H1 (cell line): ENCODE measurements around the gene RIN3. TPM values are rescaled to one million over a fixed set of nuclear protein-coding genes. Genes with fewer than 3 reads are reported as not detected.

Experiments used
- CTCF ChIA-PET: fragments of 300-600 bp; sonication (Branson Sonifier 250); formaldehyde crosslinking; loops from one replicate; lab custom pipeline; 2021; ENCODE audit not compliant: partially characterized antibody; lab: Charles Lee
- POLR2A ChIA-PET: fragments of 300-600 bp; sonication (Branson Sonifier 250); formaldehyde crosslinking; loops from one replicate; lab custom pipeline; 2021; ENCODE audit warnings: inconsistent platforms; ENCODE audit not compliant: partially characterized antibody; lab: Charles Lee
- DNase-seq, 2 experiments: peaks; one replicate each; pipeline versions ENCODE4 v3.0.0 to v3.0.0-alpha.2; 2010 to 2022; ENCODE audit warnings: low spot score in 2 of 2, low read depth in 1 of 2, mixed read lengths in 1 of 2
- FAIRE-seq: peaks from 2 replicates; lab custom pipeline; 2011; peaks lifted over from hg19 to GRCh38; lab: Jason Lieb, UNC
- H2AFZ ChIP-seq: 2 replicates; pipeline ENCODE4 v1.8.1; 2012; ENCODE audit warnings: low read length, inconsistent platforms
- H2AK5ac ChIP-seq: 2 replicates; pipeline ENCODE4 v1.6.1; 2013; ENCODE audit warnings: low read depth, low read length
- H2BK120ac ChIP-seq: replicated peaks from 2 replicates; pipeline ENCODE3; 2013; ENCODE audit warnings: low read depth, low read length, inconsistent platforms
- H2BK12ac ChIP-seq: 2 replicates; pipeline ENCODE4 v1.6.1; 2013; ENCODE audit warnings: low read depth, low read length
- H2BK15ac ChIP-seq: 2 replicates; pipeline ENCODE4 v1.6.1; 2013; ENCODE audit warnings: low read length
- H2BK20ac ChIP-seq: 2 replicates; pipeline ENCODE4 v1.6.1; 2013; ENCODE audit warnings: low read length
- H2BK5ac ChIP-seq: 2 replicates; pipeline ENCODE4 v1.6.1; 2013; ENCODE audit warnings: low read depth, low read length
- H3K14ac ChIP-seq: 2 replicates; pipeline ENCODE4 v1.6.1; 2013; ENCODE audit warnings: inconsistent platforms; ENCODE audit not compliant: insufficient read length
- H3K18ac ChIP-seq: 2 replicates; pipeline ENCODE4 v1.6.1; 2013; ENCODE audit warnings: low read length; ENCODE audit errors: extremely low read depth
- H3K23ac ChIP-seq: 2 replicates; pipeline ENCODE4 v1.6.1; 2013; ENCODE audit warnings: inconsistent platforms; ENCODE audit not compliant: insufficient read length
- H3K23me2 ChIP-seq: 2 replicates; pipeline ENCODE4 v1.6.1; 2013; ENCODE audit warnings: low read depth, low read length
- H3K27ac ChIP-seq: 2 replicates; pipeline ENCODE4 v1.6.1; 2011; ENCODE audit warnings: low read depth, low read length, inconsistent platforms
- H3K27me3 ChIP-seq, 4 experiments: replicated peaks in 1 of 4; 1 replicate in 1 of 4; 2 replicates in 3 of 4; pipeline versions ENCODE4 v1.6.1 to v1.8.1; 2011 to 2013; ENCODE audit warnings: low read length in 3 of 4, mild to moderate bottlenecking in 3 of 4, inconsistent platforms in 2 of 4, mixed read lengths in 2 of 4, moderate library complexity in 1 of 4; ENCODE audit not compliant: control insufficient read depth in 3 of 4, insufficient read depth in 3 of 4; ENCODE audit errors: extremely low read depth in 1 of 4
- H3K36me3 ChIP-seq, 4 experiments: 2 replicates each; pipeline versions ENCODE4 v1.6.1 to v1.8.1; 2011 to 2013; ENCODE audit warnings: mild to moderate bottlenecking in 4 of 4, low read length in 3 of 4, moderate library complexity in 2 of 4, control low read depth in 1 of 4, inconsistent platforms in 1 of 4; ENCODE audit not compliant: insufficient read depth in 4 of 4, control insufficient read depth in 2 of 4
- H3K4ac ChIP-seq: replicated peaks from 2 replicates; pipeline ENCODE3; 2013; ENCODE audit warnings: low read length, low read depth, mixed read lengths, inconsistent platforms; ENCODE audit not compliant: insufficient read length
- H3K4me1 ChIP-seq, 4 experiments: replicated peaks in 1 of 4; 1 replicate in 1 of 4; 2 replicates in 3 of 4; pipeline versions ENCODE4 v1.6.1 to v1.8.1; 2011 to 2013; ENCODE audit warnings: low read length in 3 of 4, inconsistent platforms in 2 of 4, mixed read lengths in 1 of 4; ENCODE audit not compliant: insufficient read depth in 4 of 4, control insufficient read depth in 3 of 4
- H3K4me2 ChIP-seq, 2 experiments: 2 replicates each; pipeline versions ENCODE4 v1.6.1 to v1.8.1; 2011 to 2013; ENCODE audit warnings: low read depth in 2 of 2, low read length in 2 of 2, control low read depth in 1 of 2, inconsistent platforms in 1 of 2, mild to moderate bottlenecking in 1 of 2; ENCODE audit not compliant: insufficient read depth in 1 of 2
- H3K4me3 ChIP-seq, 4 experiments: fragments of 200-600, 300-600 bp in 1 of 4; sonication (generic), shearing (Covaris generic), sonication (Bioruptor Twin) in 1 of 4; 2 replicates each; pipeline versions ENCODE4 v1.5.1 to v1.8.1; 2011 to 2016; ENCODE audit warnings: low read length in 4 of 4, low read depth in 3 of 4, control low read depth in 2 of 4, inconsistent platforms in 2 of 4, mild to moderate bottlenecking in 2 of 4, mixed read lengths in 1 of 4, moderate library complexity in 1 of 4; ENCODE audit not compliant: insufficient read depth in 2 of 4; ENCODE audit errors: extremely low read depth in 1 of 4
- H3K56ac ChIP-seq: replicated peaks from 2 replicates; pipeline ENCODE3; 2013; ENCODE audit warnings: low read depth, mild to moderate bottlenecking, mixed read lengths, low read length, inconsistent platforms; ENCODE audit not compliant: insufficient read length
- H3K79me1 ChIP-seq: 2 replicates; pipeline ENCODE4 v1.6.1; 2013; ENCODE audit warnings: low read depth, low read length, control low read depth
- H3K79me2 ChIP-seq, 2 experiments: 2 replicates each; pipeline versions ENCODE4 v1.6.1 to v1.8.1; 2012 to 2013; ENCODE audit warnings: low read length in 2 of 2, mild to moderate bottlenecking in 2 of 2, inconsistent platforms in 1 of 2; ENCODE audit not compliant: insufficient read depth in 2 of 2, control insufficient read depth in 1 of 2
- H3K9ac ChIP-seq, 4 experiments: replicated peaks in 1 of 4; 1 replicate in 1 of 4; 2 replicates in 3 of 4; pipeline versions ENCODE4 v1.6.1 to v1.8.1; 2011 to 2013; ENCODE audit warnings: low read depth in 3 of 4, low read length in 3 of 4, control low read depth in 2 of 4, mild to moderate bottlenecking in 2 of 4, moderate library complexity in 2 of 4, inconsistent platforms in 1 of 4; ENCODE audit errors: extremely low read depth in 1 of 4
- H3K9me3 ChIP-seq, 2 experiments: 2 replicates each; pipeline versions ENCODE4 v1.6.1 to v1.8.1; 2012 to 2013; ENCODE audit warnings: mild to moderate bottlenecking in 2 of 2, moderate library complexity in 2 of 2, control low read depth in 1 of 2, inconsistent platforms in 1 of 2, low read depth in 1 of 2, low read length in 1 of 2, mixed read lengths in 1 of 2; ENCODE audit not compliant: insufficient read depth in 2 of 2
- H4K20me1 ChIP-seq, 2 experiments: replicated peaks in 1 of 2; 2 replicates each; pipeline versions ENCODE3 to v1.8.1; 2011 to 2013; ENCODE audit warnings: inconsistent platforms in 2 of 2, low read length in 2 of 2, mild to moderate bottlenecking in 1 of 2; ENCODE audit not compliant: insufficient read depth in 2 of 2, control insufficient read depth in 1 of 2
- H4K5ac ChIP-seq: 2 replicates; pipeline ENCODE4 v1.6.1; 2013; ENCODE audit warnings: low read length, low read depth, mixed read lengths, inconsistent platforms; ENCODE audit not compliant: insufficient read length
- H4K8ac ChIP-seq: 2 replicates; pipeline ENCODE4 v1.8.0; 2013; ENCODE audit warnings: mild to moderate bottlenecking, moderate library complexity, low read length, inconsistent platforms; ENCODE audit not compliant: insufficient read depth; ENCODE audit errors: extremely low read depth
- H4K91ac ChIP-seq: replicated peaks from 2 replicates; pipeline ENCODE3; 2013; ENCODE audit warnings: low read length, mixed read lengths, inconsistent platforms; ENCODE audit not compliant: insufficient read length
- PHF8 ChIP-seq: fragments of 200-600 bp; sonication (generic); conservative IDR thresholded peaks from 2 replicates; pipeline ENCODE4 v1.7.1; 2012; ENCODE audit warnings: low read depth, mild to moderate bottlenecking, inconsistent platforms, low read length, moderate library complexity
- RXRA ChIP-seq: IDR thresholded peaks from 2 replicates; pipeline ENCODE4 v1.6.1; 2011; ENCODE audit warnings: low read depth, mild to moderate bottlenecking, low read length, moderate library complexity; ENCODE audit not compliant: insufficient read depth
- WGBS, 2 experiments: shearing (Covaris generic) in 1 of 2; methylation state at CpG; one replicate each; pipeline versions ENCODE4 v1.1.6 to v1.1.7; 2013 to 2015; ENCODE audit warnings: low lambda C conversion rate in 2 of 2, mixed read lengths in 2 of 2, inconsistent platforms in 1 of 2, low coverage in 1 of 2, missing lambda C conversion rate in 1 of 2; ENCODE audit not compliant: insufficient replicate concordance in 2 of 2, insufficient coverage in 1 of 2, insufficient read length in 1 of 2; ENCODE audit errors: extremely low coverage in 1 of 2, missing lambda C conversion rate in 1 of 2; 5-methylcytosine and 5-hydroxymethylcytosine counted together
- polyA plus RNA-seq, 7 experiments: library from polyadenylated mRNA; depleted of rRNA in 3 of 7; stranded (reverse) in 5 of 7; unstranded in 2 of 7; fragments of >200 nt in 5 of 7; fragments of 200-250 nt in 2 of 7; gene quantifications; 1 replicate in 5 of 7; 2 replicates in 1 of 7; 4 replicates in 1 of 7; pipeline versions ENCODE4 v1.2.1 to v1.2.3, GENCODE V29; 2011 to 2013; ENCODE audit warnings: missing spikeins in 2 of 7, mixed read lengths in 2 of 7
- total RNA-seq: library from RNA; stranded (reverse); fragmentation: NEBNext Ultra II Directional; extraction: Animal tissue kit (Norgen Biotek cat#: 25700); gene quantifications from 2 replicates; pipeline ENCODE4 v1.2.1, GENCODE V29; 2021
- TF ChIP-seq, protein P1 (sequence below): IDR thresholded peaks from 2 replicates; pipeline ENCODE4 v1.6.1; 2011; ENCODE audit warnings: low read length, improper control_type of control experiment

The RIN3 gene
- total and polyA plus RNA-seq, 2 of the 8 experiments (the other 6 are each of a cell fraction or from before 2014, with no cell fraction given) = 0.59 to 1.5 TPM

DNA sequence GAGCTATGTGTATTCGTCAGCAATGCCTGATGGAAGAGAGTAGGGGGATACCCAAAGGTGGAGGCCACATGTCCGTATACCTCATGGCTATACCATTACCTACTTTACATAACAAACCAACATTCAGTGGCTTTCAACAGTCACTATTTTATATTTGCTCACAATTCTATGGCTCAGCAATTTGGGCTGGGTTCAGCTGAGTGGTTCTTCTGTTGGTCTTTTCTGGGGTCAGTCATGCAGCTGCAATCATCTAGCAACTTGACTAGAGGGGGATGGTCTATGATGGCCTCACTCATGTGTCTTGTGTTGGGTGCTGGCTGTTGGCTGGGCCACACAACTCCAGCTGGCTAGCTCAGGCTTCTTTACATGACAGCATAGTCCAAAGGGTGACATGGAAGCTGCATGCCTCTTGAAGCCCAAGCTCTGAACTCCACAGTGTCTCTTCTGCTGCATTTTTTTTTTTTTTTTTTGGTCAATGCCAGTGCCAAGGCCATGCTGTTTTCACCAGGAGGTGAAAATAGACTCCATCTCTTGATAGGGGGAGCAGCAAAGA, 53.7 kb downstream of the RIN3 start:
- WGBS, 2 experiments = 81% methylated on average over 2 of the region's 2 CpGs; no CpG with 5 or more reads in 1 of the 2 experiments
- POLR2A ChIA-PET = no interaction called here
- no peaks in the 10 kb centered on the region for H3K79me1 ChIP-seq

More for the DNA sequence above, 53.7 kb downstream of the RIN3 start:
- Histone ChIP-seq H4K8ac (no peak overlapping the region), H2AFZ (no peak overlapping the region), H3K18ac (no peak overlapping the region), H3K27me3 (no peaks in the 10 kb centered on the region), H3K9me3 (no peaks in the 10 kb centered on the region; a peak in 1 of 4 replicates), H3K79me2 (no peaks in the 10 kb centered on the region), H3K14ac (no peak overlapping the region), H3K23me2 (no peaks in the 10 kb centered on the region), H3K4me2 (no peak overlapping the region), H4K20me1 (no peaks in the 10 kb centered on the region), H4K5ac (no peak overlapping the region), H3K36me3 (no peaks in the 10 kb centered on the region), H3K27ac (no peak overlapping the region), H3K4me3 (no peak overlapping the region), H2BK20ac (no peak overlapping the region), H3K56ac (no peak overlapping the region), H2BK5ac (no peak overlapping the region), H4K91ac (no peak overlapping the region), H2BK120ac (no peak overlapping the region), H3K4ac (no peak overlapping the region), H2BK15ac (no peak overlapping the region), H3K4me1 (no peaks in the 10 kb centered on the region), H2AK5ac (no peak overlapping the region), H3K23ac (no peak overlapping the region), H2BK12ac (no peak overlapping the region), H3K9ac (no peak overlapping the region)
- no peak for FAIRE-seq
- CTCF ChIA-PET = interaction anchor here (1.3 to 2.5 kb wide), 3 partner anchors 10 to 46 kb away, joined by 5 to 9 read pairs (median 8); no protein-coding TSS in a partner anchor
- no peak for DNase-seq
- TF ChIP-seq PHF8 = no peak
- TF ChIP-seq, protein P1, sequence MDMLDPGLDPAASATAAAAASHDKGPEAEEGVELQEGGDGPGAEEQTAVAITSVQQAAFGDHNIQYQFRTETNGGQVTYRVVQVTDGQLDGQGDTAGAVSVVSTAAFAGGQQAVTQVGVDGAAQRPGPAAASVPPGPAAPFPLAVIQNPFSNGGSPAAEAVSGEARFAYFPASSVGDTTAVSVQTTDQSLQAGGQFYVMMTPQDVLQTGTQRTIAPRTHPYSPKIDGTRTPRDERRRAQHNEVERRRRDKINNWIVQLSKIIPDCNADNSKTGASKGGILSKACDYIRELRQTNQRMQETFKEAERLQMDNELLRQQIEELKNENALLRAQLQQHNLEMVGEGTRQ = no peak
- TF ChIP-seq RXRA = no peak
